LNCaP clone FGC (cell line): Measurements from ENCODE around the gene NRXN3.

ENCODE experiments used
- DNase-seq: peaks from one replicate; pipeline ENCODE4 v3.0.0-alpha.2; 2011; ENCODE audit warnings: low read depth
- H3K4me3 ChIP-seq: 2 replicates; pipeline ENCODE4 v1.5.1; 2011; ENCODE audit warnings: mild to moderate bottlenecking, low read depth, low read length, control low read depth
- CTCF ChIP-seq: IDR thresholded peaks from 2 replicates; pipeline ENCODE4 v1.5.1; 2012; ENCODE audit warnings: mild to moderate bottlenecking; ENCODE audit not compliant: control insufficient read depth, insufficient read depth; ENCODE audit errors: extremely low read depth

The NRXN3 gene

GRCh38 chr14:79583738-79584408 is 1413.7 kb downstream of the NRXN3 start:
- TF ChIP-seq CTCF, result no peak
- no peak for DNase-seq
- H3K4me3 ChIP-seq, result no peak overlapping the region

- TF ChIP-seq CTCF, result no peak
- no peak for DNase-seq
- H3K4me3 ChIP-seq, result no peak overlapping the region
Observed at GRCh38 chr14:79584679-79585078, 1414.5 kb downstream of the NRXN3 start.

- TF ChIP-seq CTCF, result no peak
- H3K4me3 ChIP-seq, result no peak overlapping the region
- DNase-seq, result no peak
Observed at GRCh38 chr14:79585845-79586244, 1415.7 kb downstream of the NRXN3 start.

GRCh38 chr14:79586416-79586815 is 1416.2 kb downstream of the NRXN3 start:
- H3K4me3 ChIP-seq, result no peak overlapping the region
- DNase-seq, result no peak
- no peak for TF ChIP-seq CTCF

- no peak for DNase-seq
- no peak for TF ChIP-seq CTCF
- H3K4me3 ChIP-seq, result no peak overlapping the region
Observed at GRCh38 chr14:79586989-79587598, 1416.9 kb downstream of the NRXN3 start.

DNA sequence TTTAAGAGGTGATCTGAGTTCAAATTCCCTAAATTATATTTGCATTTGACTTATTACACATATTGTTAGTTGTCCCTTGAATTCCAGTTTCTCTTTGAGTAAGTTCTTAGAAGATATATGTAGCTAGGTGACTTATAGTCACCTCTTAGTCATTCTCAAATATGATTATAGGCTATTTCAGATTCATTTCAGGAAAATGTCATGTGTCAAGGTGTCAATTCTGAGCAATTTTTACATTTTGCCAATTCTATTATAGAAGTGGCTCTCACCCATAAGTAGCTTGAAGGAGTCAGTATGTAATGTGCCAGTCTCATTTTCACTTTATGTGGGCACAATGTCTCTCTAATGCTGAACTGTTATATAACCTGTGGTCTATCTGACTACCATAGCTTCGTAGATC is 1417.7 kb downstream of the NRXN3 start:
- no peak overlapping the region for H3K4me3 ChIP-seq
- DNase-seq, result no peak
- no peak for TF ChIP-seq CTCF

- no peak overlapping the region for H3K4me3 ChIP-seq
- no peak for DNase-seq
- TF ChIP-seq CTCF, result no peak
Observed at GRCh38 chr14:79588398-79588797, 1418.2 kb downstream of the NRXN3 start.
